ENCODE data around the gene ZC3H4. TPM values are rescaled to one million over a fixed set of nuclear protein-coding genes. Genes with fewer than 3 reads are reported as not detected.

Gene ZC3H4
- total and polyA plus RNA-seq, 9 of the 15 experiments (the other 6 are each of a cell fraction or from before 2014, with no cell fraction given): 2.2 to 75.6 (median 18.3) TPM

- Histone ChIP-seq H4K20me1 (replicated peaks; ENCODE audit: control insufficient read depth, insufficient read depth, low read length) (no peaks in the 10 kb centered on the region), H3K4me3 (no peak overlapping the region), H3K27ac (ENCODE audit: extremely low read depth, low read depth, low read length) (no peak overlapping the region), H2AFZ (ENCODE audit: low read depth, low read length) (no peak overlapping the region), H3K9me1 (ENCODE audit: control insufficient read depth, insufficient read depth, low read length) (no peaks in the 10 kb centered on the region), H3K4me1 (replicated peaks in 1 of 2; ENCODE audit: control insufficient read depth in 2 of 2, insufficient read depth in 2 of 2, low read length in 2 of 2) (peaks cover 8 to 34% of the 10 kb centered on the region in 2 experiments; a peak in 4 of 5 replicates), H3K27me3 (ENCODE audit: control insufficient read depth in 2 of 2, insufficient read depth in 2 of 2, low read length in 2 of 2) (no peaks in the 10 kb centered on the region), H3K9me3 (replicated peaks; ENCODE audit: control insufficient read depth, insufficient read depth, low read depth, low read length) (no peaks in the 10 kb centered on the region), H3K79me2 (ENCODE audit: control insufficient read depth, insufficient read depth, low read length) (peaks cover 17% of the 10 kb centered on the region), H3K36me3 (ENCODE audit: control insufficient read depth, insufficient read depth, low read length) (peaks cover 14% of the 10 kb centered on the region; the same call in 1 of the 3 replicates), H3K4me2 (ENCODE audit: insufficient read depth, low read length) (no peak overlapping the region), H3K9ac (ENCODE audit: insufficient read depth in 1 of 2, low read depth in 2 of 2, low read length in 2 of 2) (no peak overlapping the region; a peak in 1 of 4 replicates)
- ATAC-seq (no peak), FAIRE-seq (no peak), DNase-seq (ENCODE audit: extremely low read depth in 1 of 4, low spot score in 3 of 4) (no peak)
- in situ Hi-C loops (cut with MboI) (no loop called here), intact Hi-C loops (cut with micrococcal nuclease) (no loop called here)
- CTCF ChIA-PET (ENCODE audit: low intra/inter-chr PET ratio): interaction anchor here (0.6 kb wide), 1 partner anchor 77 kb away, joined by 3 read pairs; no protein-coding TSS in a partner anchor
- WGBS (ENCODE audit: insufficient coverage, low coverage, missing lambda C conversion rate): 90% methylated on average over 18 of the region's 56 CpGs
- BruUV-seq (replicated peaks): no TSS peak
- no peak for TF ChIP-seq EP300 (IDR thresholded peaks at IDR 0.05; ENCODE audit: low read length)
- TF ChIP-seq NR2C2 (CRISPR knock-in tag; IDR thresholded peaks at IDR 0.05): no peak
- TF ChIP-seq NR2C2 (tag; IDR thresholded peaks at IDR 0.05): no peak
- 0 out of 4 replicates have a peak, but pooled peaks have one; percentile 19 to 40 for TF ChIP-seq KDM1A (IDR thresholded peaks at IDR 0.05)
- no peak for TF ChIP-seq GABPA (tag; conservative IDR thresholded peaks at IDR 0.05; ENCODE audit: low read depth)
- peak; percentile 86 for TF ChIP-seq BCOR (IDR thresholded peaks at IDR 0.05)
- no peak for TF ChIP-seq TAL1 (IDR thresholded peaks at IDR 0.05)
- peak in 1 of 2 experiments; percentile 29; a peak in 1 of 4 replicates for TF ChIP-seq RCOR1 (IDR thresholded peaks at IDR 0.05; ENCODE audit: borderline replicate concordance in 1 of 2, low read depth in 2 of 2, low read length in 2 of 2)
- TF ChIP-seq ZNF696 (CRISPR knock-in tag; conservative IDR thresholded peaks at IDR 0.05): no peak
- TF ChIP-seq KLF1 (tag; IDR thresholded peaks at IDR 0.05): no peak
- TF ChIP-seq SMARCA5 (IDR thresholded peaks at IDR 0.05): 0 out of 2 replicates have a peak, but pooled peaks have one; percentile 20
- peak; percentile 51; the same call in 1 of the 2 replicates for TF ChIP-seq CBX1 (IDR thresholded peaks at IDR 0.05; ENCODE audit: low read depth)
- TF ChIP-seq RBM25 (IDR thresholded peaks at IDR 0.05; ENCODE audit: low read depth, low read length, severe bottlenecking): peak; percentile 7
- TF ChIP-seq ZNF436 (CRISPR knock-in tag; IDR thresholded peaks at IDR 0.05): no peak
- 0 out of 2 replicates have a peak, but pooled peaks have one; percentile 34 for TF ChIP-seq POLR2G (IDR thresholded peaks at IDR 0.05; ENCODE audit: low read depth, low read length)
- TF ChIP-seq RBFOX2 (IDR thresholded peaks at IDR 0.05; ENCODE audit: low read depth, low read length): peak; percentile 25; the same call in 1 of the 2 replicates
- POLR2A ChIA-PET: interaction anchor here (0.7 kb wide), 1 partner anchor 9 kb away, joined by 3 read pairs; no protein-coding TSS in a partner anchor
Observed at GRCh38 chr19:47044946-47045866, 68.4 kb downstream of the ZC3H4 start.
